HL-60 (cell line): ENCODE measurements around the gene TOP2B.

Source experiments
- CTCF ChIP-seq: IDR thresholded peaks from one replicate; pipeline ENCODE4 v1.5.1; 2011; ENCODE audit warnings: low read length, control low read depth, inconsistent platforms; ENCODE audit not compliant: insufficient read depth
- POLR2AphosphoS5 ChIP-seq: IDR thresholded peaks from 2 replicates; pipeline ENCODE4 v1.6.1; 2012; ENCODE audit warnings: low read depth
- REST ChIP-seq: IDR thresholded peaks from 2 replicates; pipeline ENCODE4 v1.6.1; 2012; ENCODE audit warnings: low read depth; ENCODE audit not compliant: insufficient replicate concordance

- no peak for TF ChIP-seq CTCF
- TF ChIP-seq REST: no peak
- no peak for TF ChIP-seq POLR2AphosphoS5
Measured at GRCh38 chr3:25661694-25662437, 2.8 kb downstream of the TOP2B start.
